Adrenal gland (tissue), 19 donors: ENCODE results near the gene HDAC11. TPM values are rescaled to one million over a fixed set of nuclear protein-coding genes. Genes with fewer than 3 reads are reported as not detected.
"Not testable (repeated sequence)": the region's sequence is repeated elsewhere in the genome, so short reads cannot be mapped to it uniquely, and the experiment has no call there.

ENCODE experiments used
- DNase-seq, 7 donors: peaks; one replicate each; pipeline ENCODE4 v3.0.0-alpha.2; 2019 to 2020
- H3K27ac ChIP-seq, 5 donors: fragments of 200-600 bp; sonication (generic) in 4 of 5; 1 replicate in 3 of 5; 2 replicates in 2 of 5; pipeline versions ENCODE4 v1.5.1 to v1.8.0; 2016 to 2020; ENCODE audit warnings: mild to moderate bottlenecking in 1 of 5
- H3K27me3 ChIP-seq: fragments of 200-600 bp; 2 replicates; pipeline ENCODE4 v1.8.0; 2021
- H3K36me3 ChIP-seq, 2 donors: fragments of 200-600 bp; replicated peaks in 1 of 2; 1 replicate in 1 of 2; 2 replicates in 1 of 2; pipeline versions ENCODE4 v1.5.1 to v1.8.0; 2018 to 2022
- H3K4me1 ChIP-seq, 2 donors: fragments of 200-600 bp; replicated peaks in 1 of 2; 1 replicate in 1 of 2; 2 replicates in 1 of 2; pipeline versions ENCODE4 v1.5.1 to v1.8.0; 2018 to 2021
- H3K4me3 ChIP-seq, 4 donors: fragments of 200-600 bp; sonication (generic) in 3 of 4; one replicate each; pipeline ENCODE4 v1.5.1; 2016 to 2018
- H3K9me3 ChIP-seq, 3 donors: fragments of 200-600 bp; sonication (generic) in 1 of 3; replicated peaks in 1 of 3; 1 replicate in 2 of 3; 2 replicates in 1 of 3; pipeline versions ENCODE4 v1.5.1 to v1.8.0; 2016 to 2021
- POLR2A ChIP-seq, 2 donors: fragments of 450-650 bp; IDR thresholded peaks; one replicate each; pipeline ENCODE4 v1.6.1; 2017; ENCODE audit warnings: antibody characterized with exemption in 2 of 2, mild to moderate bottlenecking in 2 of 2, moderate library complexity in 1 of 2
- WGBS, 4 donors: extraction: QIAGEN DNeasy Blood & Tissue Kit in 2 of 4; methylation state at CpG; one replicate each; pipeline versions ENCODE4 v1.1.5 to v1.1.7; 2013 to 2017; 5-methylcytosine and 5-hydroxymethylcytosine counted together
- intact Hi-C, 2 donors: fragments of 100-400 bp; cut with DNase I; formaldehyde crosslinking; loops; one replicate each; pipeline versions ENCODE4 v1.14.1 to v1.15.0; 2022 to 2023
- long read RNA-seq, 10 donors: library from polyadenylated mRNA in 3 of 10; unstranded in 2 of 10; stranded (forward) in 1 of 10; transcript quantifications; one replicate each; pipeline ENCODE4 v2.0.0 and lab custom pipeline, GENCODE V29; 2021 to 2026
- polyA plus RNA-seq, 3 donors: library from polyadenylated mRNA; stranded (reverse); fragments of 200-250 nt in 2 of 3; fragments of 350-450 nt in 1 of 3; fragmentation: Illumina TruSeq in 1 of 3; extraction: RNeasy Lipid Tissue Mini Kit (QIAGEN cat#74804) in 1 of 3; gene quantifications; one replicate each; pipeline ENCODE4 v1.2.3, GENCODE V29; 2013 to 2014
- total RNA-seq, 9 donors: library from RNA; depleted of rRNA in 4 of 9; stranded (reverse); fragments of >200 nt in 4 of 9; fragments of 120-200 nt in 1 of 9; fragmentation: NEBNext Ultra II Directional in 1 of 9; extraction: Animal tissue kit (Norgen Biotek cat#: 25700) in 1 of 9; gene quantifications; one replicate each; pipeline versions ENCODE4 v1.1.0 to v1.2.4, GENCODE V29; 2013 to 2023
- TF ChIP-seq, protein P1 (sequence below), 6 experiments: fragments of 450-650 bp in 4 of 6; fragments of 200-600 bp in 2 of 6; sonication (generic) in 1 of 6; IDR thresholded peaks; 1 replicate in 5 of 6; 2 replicates in 1 of 6; pipeline versions ENCODE4 v1.5.1 to v1.8.0; 2016 to 2021; ENCODE audit warnings: antibody characterized with exemption in 6 of 6, mild to moderate bottlenecking in 2 of 6, moderate library complexity in 1 of 6
- donor health status: healthy with polysubstance abuse.
- donor health status: Bipolar disorder and iron deficiency.
- donor health status: DM: yes; HTN: yes; CAD: no.
- donor health status: DM: no; HTN: no; CAD: no.
- donor health status: DM: no; HTN: no; CAD: no.
- donor health status: DM: yes; HTN: yes; CAD: no.

The HDAC11 gene, protein sequence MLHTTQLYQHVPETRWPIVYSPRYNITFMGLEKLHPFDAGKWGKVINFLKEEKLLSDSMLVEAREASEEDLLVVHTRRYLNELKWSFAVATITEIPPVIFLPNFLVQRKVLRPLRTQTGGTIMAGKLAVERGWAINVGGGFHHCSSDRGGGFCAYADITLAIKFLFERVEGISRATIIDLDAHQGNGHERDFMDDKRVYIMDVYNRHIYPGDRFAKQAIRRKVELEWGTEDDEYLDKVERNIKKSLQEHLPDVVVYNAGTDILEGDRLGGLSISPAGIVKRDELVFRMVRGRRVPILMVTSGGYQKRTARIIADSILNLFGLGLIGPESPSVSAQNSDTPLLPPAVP
- total RNA-seq = 10 to 100 TPM in 7 of 9 donors, 1 to 10 TPM in 2; 8.4 to 58.0 (median 18.5) TPM
- polyA plus RNA-seq = 10 to 100 TPM in 2 of 3 donors, 1 to 10 TPM in 1; 6.9 to 17.5 (median 12.7) TPM
- long read RNA-seq, donor 1, partial matches to known transcripts = 0 of 1 reads
- long read RNA-seq, donor 1, other reads (novel, unspliced or antisense) = 0 of 1 reads
- long read RNA-seq, donor 2 = 0 reads
- long read RNA-seq, donor 3, partial matches to known transcripts = 0 of 1 reads
- long read RNA-seq, donor 3, other reads (novel, unspliced or antisense) = 0 of 1 reads
- long read RNA-seq, donor 4, transcript HDAC11-201 (10 exons, 2,960 nt) = major isoform, 6 of 12 reads
- long read RNA-seq, donor 4, partial matches to known transcripts = 1 of 12 reads
- long read RNA-seq, donor 4, other reads (novel, unspliced or antisense) = 3 of 12 reads
- long read RNA-seq, donor 5, transcript HDAC11-201 (10 exons, 2,960 nt) = major isoform, 66 of 94 reads
- long read RNA-seq, donor 5, transcript HDAC11-213 (9 exons, 2,766 nt) = minor isoform, 11 of 94 reads
- long read RNA-seq, donor 5, partial matches to known transcripts = 2 of 94 reads
- long read RNA-seq, donor 5, other reads (novel, unspliced or antisense) = 14 of 94 reads
- long read RNA-seq, donor 6, partial matches to known transcripts = 0 of 5 reads
- long read RNA-seq, donor 6, other reads (novel, unspliced or antisense) = 0 of 5 reads
- long read RNA-seq, donor 7, partial matches to known transcripts = 0 of 2 reads
- long read RNA-seq, donor 7, other reads (novel, unspliced or antisense) = 0 of 2 reads
- long read RNA-seq, donor 8, partial matches to known transcripts = 0 of 2 reads
- long read RNA-seq, donor 8, other reads (novel, unspliced or antisense) = 0 of 2 reads
- long read RNA-seq, donor 9, partial matches to known transcripts = 0 of 2 reads
- long read RNA-seq, donor 9, other reads (novel, unspliced or antisense) = 0 of 2 reads
- long read RNA-seq, donor 10, partial matches to known transcripts = 0 of 1 reads
- long read RNA-seq, donor 10, other reads (novel, unspliced or antisense) = 0 of 1 reads

DNA sequence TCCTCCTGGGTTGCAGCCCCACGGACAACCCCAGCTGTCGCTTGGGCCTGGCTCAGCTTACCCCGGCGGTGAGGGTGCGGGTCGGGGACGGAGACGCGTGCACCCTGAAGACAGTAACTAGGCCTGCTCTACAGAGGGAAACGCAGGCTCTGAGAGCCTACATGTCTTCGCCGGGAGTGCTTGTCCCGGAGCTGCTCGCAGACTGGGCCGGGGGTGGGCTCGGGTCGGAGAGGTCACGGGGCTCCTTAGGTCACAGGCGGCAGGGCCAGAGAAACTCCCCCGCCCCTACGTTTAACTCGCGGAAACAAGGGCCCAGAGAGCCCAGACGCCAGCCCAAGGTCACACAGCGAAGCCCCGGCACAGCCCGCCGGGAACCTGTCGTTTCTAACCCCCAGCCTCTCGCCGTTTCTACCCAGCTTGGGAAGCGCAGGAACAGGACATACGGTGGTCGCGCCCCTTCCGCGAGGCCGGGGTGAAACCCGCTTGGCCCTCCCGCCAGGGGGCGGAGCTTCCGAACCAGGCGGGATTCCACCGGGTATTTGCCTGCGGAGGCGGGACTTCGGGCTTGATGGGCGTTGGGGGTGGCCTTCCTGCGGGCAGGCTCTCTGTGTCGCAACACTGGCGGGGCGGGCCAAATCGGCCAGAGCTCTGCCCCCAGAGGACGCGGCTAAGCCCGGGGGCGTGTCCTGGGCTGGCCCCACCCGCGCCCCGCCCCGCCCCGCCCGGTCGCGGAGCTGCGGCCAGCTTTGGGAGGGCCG, at the start of gene HDAC11:
TSS of gene HDAC11 (plus strand) at position 725 of the 758 bp plus-strand sequence. CDS start 42 bp downstream, outside the sequence.
- TF ChIP-seq, protein P1, sequence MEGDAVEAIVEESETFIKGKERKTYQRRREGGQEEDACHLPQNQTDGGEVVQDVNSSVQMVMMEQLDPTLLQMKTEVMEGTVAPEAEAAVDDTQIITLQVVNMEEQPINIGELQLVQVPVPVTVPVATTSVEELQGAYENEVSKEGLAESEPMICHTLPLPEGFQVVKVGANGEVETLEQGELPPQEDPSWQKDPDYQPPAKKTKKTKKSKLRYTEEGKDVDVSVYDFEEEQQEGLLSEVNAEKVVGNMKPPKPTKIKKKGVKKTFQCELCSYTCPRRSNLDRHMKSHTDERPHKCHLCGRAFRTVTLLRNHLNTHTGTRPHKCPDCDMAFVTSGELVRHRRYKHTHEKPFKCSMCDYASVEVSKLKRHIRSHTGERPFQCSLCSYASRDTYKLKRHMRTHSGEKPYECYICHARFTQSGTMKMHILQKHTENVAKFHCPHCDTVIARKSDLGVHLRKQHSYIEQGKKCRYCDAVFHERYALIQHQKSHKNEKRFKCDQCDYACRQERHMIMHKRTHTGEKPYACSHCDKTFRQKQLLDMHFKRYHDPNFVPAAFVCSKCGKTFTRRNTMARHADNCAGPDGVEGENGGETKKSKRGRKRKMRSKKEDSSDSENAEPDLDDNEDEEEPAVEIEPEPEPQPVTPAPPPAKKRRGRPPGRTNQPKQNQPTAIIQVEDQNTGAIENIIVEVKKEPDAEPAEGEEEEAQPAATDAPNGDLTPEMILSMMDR (IDR thresholded peaks at IDR 0.05) = peak; percentile 33 to 72 (median 42)
- peak; percentile 73 to 77 for TF ChIP-seq POLR2A (IDR thresholded peaks at IDR 0.05)
- peak within 1 kb of the TSS; percentile 61 to 93 (median 78) for H3K4me3 ChIP-seq
- H3K27me3 ChIP-seq = no peaks in the 10 kb centered on the region
- H3K27ac ChIP-seq = peak within 1 kb of the TSS; percentile 41 to 91 (median 85)
- no peaks in the 10 kb centered on the region for H3K9me3 ChIP-seq
- peak; percentile 98 to 100 (median 99) for DNase-seq
- H3K4me1 ChIP-seq = peaks cover 5 to 12% of the 10 kb centered on the region in 2 donors
- intact Hi-C loops = no loop called here
- H3K36me3 ChIP-seq = no peaks in the 10 kb centered on the region
- WGBS, 4 donors = 1% methylated on average over 57 to 67 of the region's 67 CpGs; no CpG with 5 or more reads in 2 of the 4 donors

DNA sequence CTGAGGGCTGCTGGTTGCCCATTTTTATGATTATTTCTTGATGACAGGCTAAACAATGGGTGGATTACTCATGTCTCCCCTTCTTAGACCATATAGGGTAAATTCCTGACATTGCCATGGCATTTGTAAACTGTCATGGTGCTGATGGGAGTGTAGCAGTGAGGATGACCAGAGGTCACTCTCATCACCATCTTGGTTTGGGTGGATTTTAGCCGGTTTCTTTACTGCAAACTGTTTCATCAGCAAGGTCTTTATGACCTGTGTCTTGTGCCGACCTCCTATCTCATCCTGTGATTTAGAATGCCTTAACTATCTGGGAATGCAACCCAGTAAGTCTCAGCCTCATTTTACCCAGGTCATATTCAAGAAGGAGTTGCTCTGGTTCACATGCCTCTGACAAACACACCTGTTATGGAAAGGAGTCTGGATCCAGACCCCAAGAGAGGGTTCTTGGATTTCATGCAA, 49.7 kb upstream of the HDAC11 start:
- intact Hi-C loops = not testable (repeated sequence)

DNA sequence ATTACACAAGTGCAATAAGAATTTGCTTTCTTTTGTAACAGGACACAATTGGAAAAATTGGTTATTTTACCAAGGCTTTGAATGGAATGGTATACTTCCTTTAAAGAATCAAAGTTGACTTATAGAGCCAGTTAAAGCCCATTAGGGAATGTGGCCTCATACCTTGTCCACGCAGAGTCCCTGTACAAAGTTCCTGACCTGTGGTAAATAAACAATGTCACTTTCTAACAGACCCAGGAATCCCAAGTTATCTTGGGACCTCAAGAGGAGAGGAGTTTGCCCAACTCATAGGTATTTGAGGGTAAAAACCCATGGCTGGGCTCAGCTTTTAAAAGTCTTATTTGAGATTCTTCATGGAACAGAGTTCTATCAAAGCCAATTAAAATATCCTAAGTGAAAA, 48.0 kb upstream of the HDAC11 start:
- H3K27ac ChIP-seq = no peak overlapping the region
- H3K36me3 ChIP-seq = no peaks in the 10 kb centered on the region
- 53 to 98% (median 92%) methylated on average over 1 of the region's 1 CpG for WGBS, 4 donors
- no peak for DNase-seq
- intact Hi-C loops = no loop called here
- no peaks in the 10 kb centered on the region for H3K9me3 ChIP-seq
- no peak overlapping the region for H3K4me3 ChIP-seq
- H3K27me3 ChIP-seq = no peaks in the 10 kb centered on the region
- no peaks in the 10 kb centered on the region for H3K4me1 ChIP-seq
- TF ChIP-seq POLR2A (IDR thresholded peaks at IDR 0.05) = no peak
- TF ChIP-seq, protein P1 (IDR thresholded peaks at IDR 0.05) = no peak

More for the DNA sequence above, 49.7 kb upstream of the HDAC11 start:
- not testable (repeated sequence) for H3K27ac ChIP-seq, H3K9me3 ChIP-seq, DNase-seq, H3K27me3 ChIP-seq, H3K4me3 ChIP-seq, H3K4me1 ChIP-seq, H3K36me3 ChIP-seq
- 70 to 81% (median 79%) methylated on average over 2 of the region's 2 CpGs for WGBS, 4 donors

DNA sequence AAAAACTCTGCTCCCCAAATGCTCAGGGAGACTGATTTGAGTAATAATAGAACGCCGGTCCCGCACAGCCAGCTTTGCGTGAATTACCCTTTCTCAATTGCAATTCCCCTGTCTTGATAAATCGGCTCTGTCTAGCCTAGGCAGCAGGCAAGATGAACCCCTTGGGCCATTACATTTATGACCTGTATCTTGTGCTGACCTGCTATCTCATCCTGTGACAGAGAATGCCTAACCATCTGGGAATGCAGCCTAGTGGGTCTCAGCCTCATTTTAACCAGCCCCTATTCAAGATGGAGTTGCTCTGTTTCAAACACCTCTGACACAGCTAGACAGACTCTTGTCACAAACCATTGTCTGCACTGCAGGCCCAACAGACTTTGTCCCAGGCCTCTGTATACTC, 46.2 kb upstream of the HDAC11 start:
- no peaks in the 10 kb centered on the region for H3K9me3 ChIP-seq
- no peak for TF ChIP-seq POLR2A (IDR thresholded peaks at IDR 0.05)
- TF ChIP-seq, protein P1 (IDR thresholded peaks at IDR 0.05) = no peak
- H3K4me3 ChIP-seq = no peak overlapping the region
- no peaks in the 10 kb centered on the region for H3K27me3 ChIP-seq
- H3K4me1 ChIP-seq = no peaks in the 10 kb centered on the region
- no peak overlapping the region for H3K27ac ChIP-seq
- no peak for DNase-seq
- no peaks in the 10 kb centered on the region for H3K36me3 ChIP-seq
- intact Hi-C loops = no loop called here
- 80 to 87% (median 81%) methylated on average over 5 of the region's 5 CpGs for WGBS, 4 donors

DNA sequence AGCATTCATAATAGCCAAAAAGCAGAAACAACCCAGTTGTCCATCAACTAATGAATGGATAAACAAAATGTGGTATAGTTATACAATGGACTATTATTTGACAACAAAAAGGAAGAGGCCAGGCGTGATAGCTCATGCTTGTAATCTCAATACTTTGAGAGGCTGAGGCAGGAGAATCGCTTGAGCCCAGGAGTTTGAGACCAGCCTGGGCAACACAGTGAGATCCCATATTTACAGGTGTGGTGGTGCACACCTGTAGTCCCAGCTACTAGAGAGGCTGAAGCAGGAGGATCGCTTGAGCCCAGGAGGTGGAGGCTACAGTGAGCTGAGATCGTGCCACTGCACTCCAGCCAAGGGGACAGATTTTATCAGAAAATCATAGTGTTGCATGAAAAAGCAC, 43.9 kb upstream of the HDAC11 start:
- WGBS, 4 donors = 83 to 85% (median 84%) methylated on average over 4 of the region's 4 CpGs
- intact Hi-C loops, H3K36me3 ChIP-seq, H3K9me3 ChIP-seq, DNase-seq, H3K4me1 ChIP-seq, H3K27me3 ChIP-seq, H3K4me3 ChIP-seq, H3K27ac ChIP-seq: not testable (repeated sequence)
